ENCODE measurements around the gene TMSB4Y.

DNA sequence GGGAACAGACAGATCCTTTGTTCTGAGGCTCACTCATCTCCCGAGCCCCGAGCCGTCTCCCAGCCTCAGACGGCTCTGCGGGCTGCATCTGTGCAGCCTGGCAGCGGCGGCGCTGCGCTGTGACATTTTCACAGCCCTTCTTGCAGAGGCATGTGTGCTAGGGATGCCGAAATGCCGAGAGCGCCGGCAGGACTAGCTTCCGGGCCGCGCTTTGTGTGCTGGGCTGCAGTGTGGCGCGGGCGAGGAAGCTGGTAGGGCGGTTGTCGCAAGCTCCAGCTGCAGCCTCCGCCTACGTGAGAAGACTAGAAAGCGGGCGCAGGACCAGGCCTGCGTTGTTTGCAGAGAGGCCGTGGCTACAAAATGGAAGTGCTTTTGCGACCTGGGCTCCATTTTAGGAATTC is at the start of gene TMSB4Y:
- TF ChIP-seq, protein P1, sequence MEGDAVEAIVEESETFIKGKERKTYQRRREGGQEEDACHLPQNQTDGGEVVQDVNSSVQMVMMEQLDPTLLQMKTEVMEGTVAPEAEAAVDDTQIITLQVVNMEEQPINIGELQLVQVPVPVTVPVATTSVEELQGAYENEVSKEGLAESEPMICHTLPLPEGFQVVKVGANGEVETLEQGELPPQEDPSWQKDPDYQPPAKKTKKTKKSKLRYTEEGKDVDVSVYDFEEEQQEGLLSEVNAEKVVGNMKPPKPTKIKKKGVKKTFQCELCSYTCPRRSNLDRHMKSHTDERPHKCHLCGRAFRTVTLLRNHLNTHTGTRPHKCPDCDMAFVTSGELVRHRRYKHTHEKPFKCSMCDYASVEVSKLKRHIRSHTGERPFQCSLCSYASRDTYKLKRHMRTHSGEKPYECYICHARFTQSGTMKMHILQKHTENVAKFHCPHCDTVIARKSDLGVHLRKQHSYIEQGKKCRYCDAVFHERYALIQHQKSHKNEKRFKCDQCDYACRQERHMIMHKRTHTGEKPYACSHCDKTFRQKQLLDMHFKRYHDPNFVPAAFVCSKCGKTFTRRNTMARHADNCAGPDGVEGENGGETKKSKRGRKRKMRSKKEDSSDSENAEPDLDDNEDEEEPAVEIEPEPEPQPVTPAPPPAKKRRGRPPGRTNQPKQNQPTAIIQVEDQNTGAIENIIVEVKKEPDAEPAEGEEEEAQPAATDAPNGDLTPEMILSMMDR (IDR thresholded peaks at IDR 0.05), result no peak
- no peak for TF ChIP-seq POLR2A (IDR thresholded peaks at IDR 0.05)
- no peak for TF ChIP-seq EP300 (IDR thresholded peaks at IDR 0.05)
- no peak for TF ChIP-seq POLR2AphosphoS5 (IDR thresholded peaks at IDR 0.05)
